ENCODE data around the gene SPRY4.

SPRY4 gene

GRCh38 chr5:142325725-142326479 is 1.1 kb upstream of the SPRY4 start:
- H3K4me3 ChIP-seq (ENCODE audit: low read depth, low read length): peak overlapping the region; percentile 87
- DNase-seq (ENCODE audit: low read depth, low spot score): peak; percentile 87
- in situ Hi-C loops (cut with HindIII; ENCODE audit: low sequenced_read_pairs): no loop called here
- TF ChIP-seq, protein P1, sequence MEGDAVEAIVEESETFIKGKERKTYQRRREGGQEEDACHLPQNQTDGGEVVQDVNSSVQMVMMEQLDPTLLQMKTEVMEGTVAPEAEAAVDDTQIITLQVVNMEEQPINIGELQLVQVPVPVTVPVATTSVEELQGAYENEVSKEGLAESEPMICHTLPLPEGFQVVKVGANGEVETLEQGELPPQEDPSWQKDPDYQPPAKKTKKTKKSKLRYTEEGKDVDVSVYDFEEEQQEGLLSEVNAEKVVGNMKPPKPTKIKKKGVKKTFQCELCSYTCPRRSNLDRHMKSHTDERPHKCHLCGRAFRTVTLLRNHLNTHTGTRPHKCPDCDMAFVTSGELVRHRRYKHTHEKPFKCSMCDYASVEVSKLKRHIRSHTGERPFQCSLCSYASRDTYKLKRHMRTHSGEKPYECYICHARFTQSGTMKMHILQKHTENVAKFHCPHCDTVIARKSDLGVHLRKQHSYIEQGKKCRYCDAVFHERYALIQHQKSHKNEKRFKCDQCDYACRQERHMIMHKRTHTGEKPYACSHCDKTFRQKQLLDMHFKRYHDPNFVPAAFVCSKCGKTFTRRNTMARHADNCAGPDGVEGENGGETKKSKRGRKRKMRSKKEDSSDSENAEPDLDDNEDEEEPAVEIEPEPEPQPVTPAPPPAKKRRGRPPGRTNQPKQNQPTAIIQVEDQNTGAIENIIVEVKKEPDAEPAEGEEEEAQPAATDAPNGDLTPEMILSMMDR (IDR thresholded peaks at IDR 0.05; ENCODE audit: low read depth, low read length): no peak

- peak overlapping the region; percentile 87 for H3K4me3 ChIP-seq (ENCODE audit: low read depth, low read length)
- TF ChIP-seq, protein P1 (IDR thresholded peaks at IDR 0.05; ENCODE audit: low read depth, low read length): peak; percentile 25
- in situ Hi-C loops (cut with HindIII; ENCODE audit: low sequenced_read_pairs): no loop called here
- peak; percentile 55 for DNase-seq (ENCODE audit: low read depth, low spot score)
Measured at GRCh38 chr5:142324136-142324870, 518 bp downstream of the SPRY4 start.

- peak overlapping the region; percentile 87 for H3K4me3 ChIP-seq (ENCODE audit: low read depth, low read length)
- TF ChIP-seq, protein P1 (IDR thresholded peaks at IDR 0.05; ENCODE audit: low read depth, low read length): no peak
- in situ Hi-C loops (cut with HindIII; ENCODE audit: low sequenced_read_pairs): no loop called here
- peak; percentile 24 for DNase-seq (ENCODE audit: low read depth, low spot score)
Measured at GRCh38 chr5:142323480-142324135, 1.2 kb downstream of the SPRY4 start.

DNA sequence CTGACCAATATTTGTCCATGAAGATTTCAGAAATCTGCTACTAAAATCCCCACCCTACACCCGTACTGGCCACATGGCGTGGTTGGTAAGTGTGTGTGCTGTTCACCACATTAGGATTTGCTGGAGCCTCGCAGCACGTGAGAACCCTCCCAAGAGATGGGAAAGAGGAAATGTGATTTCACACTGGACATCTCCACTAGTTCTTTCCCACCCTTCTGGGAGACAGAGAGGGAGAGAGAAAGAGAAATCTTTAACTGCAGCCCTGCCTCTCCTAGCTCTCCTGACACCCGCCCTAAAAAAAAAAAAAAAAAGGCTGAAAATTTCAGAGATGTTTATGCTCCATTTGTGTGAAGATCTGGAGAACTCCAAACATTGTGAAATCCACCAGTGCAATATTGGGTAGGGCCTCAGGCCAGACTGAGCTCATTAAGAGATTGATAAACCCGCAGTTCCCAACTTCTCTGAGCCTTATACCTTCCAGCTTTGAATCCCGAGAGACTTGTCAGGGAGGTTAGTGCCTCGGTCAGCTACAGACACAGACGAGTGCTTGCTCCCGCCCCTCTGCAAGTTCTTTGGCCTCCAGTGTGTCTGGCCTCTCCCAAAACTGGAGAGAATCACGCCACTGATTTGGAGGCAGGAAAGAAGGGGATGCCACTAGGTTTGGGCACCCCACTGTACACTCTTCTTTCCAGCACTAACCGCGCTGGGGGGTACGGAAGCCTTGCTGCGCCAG is 1.9 kb downstream of the SPRY4 start:
- in situ Hi-C loops (cut with HindIII; ENCODE audit: low sequenced_read_pairs): no loop called here
- H3K4me3 ChIP-seq (ENCODE audit: low read depth, low read length): peak overlapping the region; percentile 87
- TF ChIP-seq, protein P1 (IDR thresholded peaks at IDR 0.05; ENCODE audit: low read depth, low read length): no peak
- peak; percentile 47 for DNase-seq (ENCODE audit: low read depth, low spot score)

DNA sequence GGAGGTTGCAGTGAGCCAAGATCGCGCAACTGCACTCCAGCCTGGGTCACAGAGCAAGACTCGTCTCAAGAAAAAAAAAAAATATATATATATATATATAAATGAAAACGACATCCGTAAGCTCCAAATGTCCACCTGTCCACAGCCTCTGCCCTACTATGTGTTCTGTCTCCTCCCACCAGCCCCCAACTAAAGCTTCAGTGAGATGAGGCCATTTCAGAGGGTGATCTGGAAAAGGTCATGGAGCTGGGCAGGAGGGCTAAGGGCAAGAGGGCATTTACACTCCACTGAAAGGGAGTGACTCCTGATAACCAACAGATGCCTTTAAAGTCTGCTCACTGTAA is 2.4 kb downstream of the SPRY4 start:
- TF ChIP-seq, protein P1 (IDR thresholded peaks at IDR 0.05; ENCODE audit: low read depth, low read length): no peak
- in situ Hi-C loops (cut with HindIII; ENCODE audit: low sequenced_read_pairs): no loop called here
- peak overlapping the region; percentile 87 for H3K4me3 ChIP-seq (ENCODE audit: low read depth, low read length)
- no peak for DNase-seq (ENCODE audit: low read depth, low spot score)
